ENCODE measurements around the gene GRIA4.
"Not testable (repeated sequence)": the region's sequence is repeated elsewhere in the genome, so short reads cannot be mapped to it uniquely, and the experiment has no call there.

GRIA4 gene

GRCh38 chr11:105867742-105868141 lies 257.9 kb downstream of the GRIA4 start:
- no peak for DNase-seq

GRCh38 chr11:105868762-105869285 lies 259.0 kb downstream of the GRIA4 start:
- DNase-seq = no peak

- no peak for DNase-seq
Observed at GRCh38 chr11:105870516-105871113, 260.7 kb downstream of the GRIA4 start.

- no peak for DNase-seq
Observed at GRCh38 chr11:105878510-105878909, 268.6 kb downstream of the GRIA4 start.

GRCh38 chr11:105878927-105879326 lies 269.1 kb downstream of the GRIA4 start:
- DNase-seq = not testable (repeated sequence)

GRCh38 chr11:105881027-105881426 lies 271.2 kb downstream of the GRIA4 start:
- DNase-seq = no peak

GRCh38 chr11:105884436-105884835 lies 274.6 kb downstream of the GRIA4 start:
- DNase-seq = no peak

GRCh38 chr11:105891685-105892084 lies 281.8 kb downstream of the GRIA4 start:
- DNase-seq = no peak

- DNase-seq = no peak
Observed at GRCh38 chr11:105897161-105897560, 287.3 kb downstream of the GRIA4 start.

GRCh38 chr11:105899772-105900171 lies 289.9 kb downstream of the GRIA4 start:
- no peak for DNase-seq

GRCh38 chr11:105900515-105901035 lies 290.7 kb downstream of the GRIA4 start:
- no peak for DNase-seq

- DNase-seq = no peak
Observed at GRCh38 chr11:105903113-105903512, 293.2 kb downstream of the GRIA4 start.

- DNase-seq = no peak
Observed at GRCh38 chr11:105906517-105906916, 296.6 kb downstream of the GRIA4 start.

GRCh38 chr11:105907319-105907718 lies 297.4 kb downstream of the GRIA4 start:
- DNase-seq = no peak

GRCh38 chr11:105910095-105910715 lies 300.3 kb downstream of the GRIA4 start:
- DNase-seq = no peak

GRCh38 chr11:105911454-105911853 lies 301.6 kb downstream of the GRIA4 start:
- no peak for DNase-seq

- no peak for DNase-seq
Observed at GRCh38 chr11:105912666-105913065, 302.8 kb downstream of the GRIA4 start.

GRCh38 chr11:105915021-105915420 lies 305.1 kb downstream of the GRIA4 start:
- no peak for DNase-seq

GRCh38 chr11:105918039-105918438 lies 308.2 kb downstream of the GRIA4 start:
- DNase-seq = no peak

GRCh38 chr11:105918600-105918999 lies 308.7 kb downstream of the GRIA4 start:
- no peak for DNase-seq

- no peak for DNase-seq
Observed at GRCh38 chr11:105923252-105923651, 313.4 kb downstream of the GRIA4 start.

- DNase-seq = no peak
Observed at GRCh38 chr11:105923807-105924206, 313.9 kb downstream of the GRIA4 start.

- DNase-seq = no peak
Observed at GRCh38 chr11:105929084-105929955, 319.4 kb downstream of the GRIA4 start.

All from CD4-positive, alpha-beta T cell treated with Interleukin-4 for 1 hour (primary cell).